MM.1S (cell line): ENCODE measurements around the gene TJP2.

Experiments used
- DNase-seq: peaks from one replicate; pipeline ENCODE4 v3.0.0-alpha.2; 2015
- H2AFZ ChIP-seq: fragments of 300-600 bp; sonication (generic); 2 replicates; pipeline ENCODE4 v1.6.0; 2016; ENCODE audit warnings: antibody characterized with exemption, low read length
- H3F3A ChIP-seq: fragments of 300-600 bp; sonication (generic); 2 replicates; pipeline ENCODE4 v1.6.1; 2016; ENCODE audit warnings: mild to moderate bottlenecking, antibody characterized with exemption, low read length, moderate library complexity, mixed read lengths; ENCODE audit not compliant: insufficient read depth
- H3K27ac ChIP-seq: fragments of 300-600 bp; sonication (generic); 2 replicates; pipeline ENCODE4 v1.5.1; 2016; ENCODE audit warnings: mild to moderate bottlenecking, low read length
- H3K27me3 ChIP-seq: fragments of 300-600 bp; sonication (generic); replicated peaks from 2 replicates; pipeline ENCODE4 v1.6.0; 2016; ENCODE audit warnings: low read length; ENCODE audit not compliant: insufficient read depth
- H3K36me3 ChIP-seq: fragments of 300-600 bp; sonication (generic); replicated peaks from 2 replicates; pipeline ENCODE4 v1.6.1; 2016; ENCODE audit warnings: mild to moderate bottlenecking, low read length, mixed read lengths; ENCODE audit not compliant: insufficient read depth
- H3K4me1 ChIP-seq: fragments of 300-600 bp; sonication (generic); 2 replicates; pipeline ENCODE4 v1.6.1; 2016; ENCODE audit warnings: low read length, mixed read lengths
- H3K4me2 ChIP-seq: fragments of 300-600 bp; sonication (generic); 2 replicates; pipeline ENCODE4 v1.6.0; 2016; ENCODE audit warnings: low read depth, low read length
- H3K4me3 ChIP-seq: fragments of 300-600 bp; sonication (generic); 2 replicates; pipeline ENCODE4 v1.5.1; 2016; ENCODE audit warnings: low read length, mixed read lengths
- H3K79me2 ChIP-seq: fragments of 300-600 bp; sonication (generic); 2 replicates; pipeline ENCODE4 v1.6.1; 2016; ENCODE audit warnings: mixed run types, low read length, mixed read lengths
- H3K9ac ChIP-seq: fragments of 300-600 bp; sonication (generic); 2 replicates; pipeline ENCODE4 v1.6.1; 2016; ENCODE audit warnings: low read length, mixed read lengths
- H3K9me2 ChIP-seq: fragments of 300-600 bp; sonication (generic); replicated peaks from 2 replicates; pipeline ENCODE4 v1.6.1; 2016; ENCODE audit warnings: mild to moderate bottlenecking, low read length, mixed read lengths; ENCODE audit not compliant: insufficient read depth
- H3K9me3 ChIP-seq: fragments of 300-600 bp; sonication (generic); replicated peaks from 2 replicates; pipeline ENCODE4 v1.6.1; 2016; ENCODE audit warnings: mild to moderate bottlenecking, low read length, mixed read lengths; ENCODE audit not compliant: insufficient read depth
- H4K20me1 ChIP-seq: fragments of 300-600 bp; sonication (generic); 2 replicates; pipeline ENCODE4 v1.6.1; 2016; ENCODE audit warnings: mild to moderate bottlenecking, low read length, moderate library complexity, mixed read lengths; ENCODE audit not compliant: insufficient read depth
- EZH2 ChIP-seq: fragments of 300-600 bp; sonication (generic); optimal IDR thresholded peaks from 2 replicates; pipeline ENCODE3; 2017; ENCODE audit warnings: low read depth, mild to moderate bottlenecking, antibody characterized with exemption, low read length, mixed read lengths
- EZH2phosphoT487 ChIP-seq: fragments of 300-600 bp; sonication (generic); IDR thresholded peaks from 2 replicates; pipeline ENCODE4 v1.6.1; 2018; ENCODE audit warnings: antibody characterized with exemption, low read length
- TF ChIP-seq, protein P1 (sequence below): fragments of 300-600 bp; sonication (generic); IDR thresholded peaks from 2 replicates; pipeline ENCODE4 v1.5.1; 2016; ENCODE audit warnings: antibody characterized with exemption, low read length, mixed read lengths

Gene TJP2

DNA sequence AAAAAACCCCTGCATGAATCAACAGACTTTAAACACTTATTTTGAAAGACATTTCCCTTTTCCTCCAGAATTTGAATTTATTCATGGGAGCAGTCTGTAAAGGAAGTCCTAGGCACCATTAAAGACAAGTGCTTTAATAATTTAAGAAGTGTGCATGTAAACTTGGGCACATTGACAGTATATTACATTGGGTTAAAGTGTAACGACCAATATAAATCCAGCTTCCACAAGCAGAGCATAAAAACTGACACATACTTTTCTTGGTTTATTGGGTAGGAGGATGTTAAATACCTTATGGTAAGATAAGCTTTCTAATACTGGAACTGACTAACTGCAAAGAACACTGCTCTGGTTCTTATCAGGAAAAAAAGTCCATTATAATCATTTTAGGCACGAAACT is 149.8 kb downstream of the TJP2 start:
- H3K9ac ChIP-seq, result no peak overlapping the region
- no peaks in the 10 kb centered on the region for H3K9me3 ChIP-seq
- H3K36me3 ChIP-seq, result no peaks in the 10 kb centered on the region
- no peak overlapping the region for H3K4me2 ChIP-seq
- no peaks in the 10 kb centered on the region; the same call in 1 of the 2 replicates for H3K27me3 ChIP-seq
- no peaks in the 10 kb centered on the region for H3K9me2 ChIP-seq
- no peaks in the 10 kb centered on the region for H4K20me1 ChIP-seq
- no peaks in the 10 kb centered on the region for H3K4me1 ChIP-seq
- H3K27ac ChIP-seq, result no peak overlapping the region
- DNase-seq, result no peak
- H3K4me3 ChIP-seq, result no peak overlapping the region
- no peaks in the 10 kb centered on the region for H3K79me2 ChIP-seq
- H2AFZ ChIP-seq, result no peak overlapping the region
- no peak for TF ChIP-seq EZH2
- no peak for TF ChIP-seq EZH2phosphoT487
- TF ChIP-seq, protein P1, sequence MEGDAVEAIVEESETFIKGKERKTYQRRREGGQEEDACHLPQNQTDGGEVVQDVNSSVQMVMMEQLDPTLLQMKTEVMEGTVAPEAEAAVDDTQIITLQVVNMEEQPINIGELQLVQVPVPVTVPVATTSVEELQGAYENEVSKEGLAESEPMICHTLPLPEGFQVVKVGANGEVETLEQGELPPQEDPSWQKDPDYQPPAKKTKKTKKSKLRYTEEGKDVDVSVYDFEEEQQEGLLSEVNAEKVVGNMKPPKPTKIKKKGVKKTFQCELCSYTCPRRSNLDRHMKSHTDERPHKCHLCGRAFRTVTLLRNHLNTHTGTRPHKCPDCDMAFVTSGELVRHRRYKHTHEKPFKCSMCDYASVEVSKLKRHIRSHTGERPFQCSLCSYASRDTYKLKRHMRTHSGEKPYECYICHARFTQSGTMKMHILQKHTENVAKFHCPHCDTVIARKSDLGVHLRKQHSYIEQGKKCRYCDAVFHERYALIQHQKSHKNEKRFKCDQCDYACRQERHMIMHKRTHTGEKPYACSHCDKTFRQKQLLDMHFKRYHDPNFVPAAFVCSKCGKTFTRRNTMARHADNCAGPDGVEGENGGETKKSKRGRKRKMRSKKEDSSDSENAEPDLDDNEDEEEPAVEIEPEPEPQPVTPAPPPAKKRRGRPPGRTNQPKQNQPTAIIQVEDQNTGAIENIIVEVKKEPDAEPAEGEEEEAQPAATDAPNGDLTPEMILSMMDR, result no peak
- H3F3A ChIP-seq, result no peaks in the 10 kb centered on the region
